Glutamatergic neuron (in vitro differentiated cells): ENCODE data around the gene CCDC191. TPM values are rescaled to one million over a fixed set of nuclear protein-coding genes. Genes with fewer than 3 reads are reported as not detected.

Experiments used
- DNase-seq: peaks from one replicate; pipeline ENCODE4 v3.0.0; 2022
- H3K27ac Mint-ChIP-seq: one replicate; pipeline ENCODE4 v1.8.0; 2020; ENCODE audit warnings: mild to moderate bottlenecking, mixed read lengths, inconsistent platforms; ENCODE audit not compliant: unreplicated experiment
- H3K27me3 Mint-ChIP-seq: one replicate; pipeline ENCODE4 v1.8.0; 2020; ENCODE audit warnings: mild to moderate bottlenecking, moderate library complexity, mixed read lengths, inconsistent platforms; ENCODE audit not compliant: unreplicated experiment
- H3K36me3 Mint-ChIP-seq: one replicate; pipeline ENCODE4 v1.8.0; 2020; ENCODE audit warnings: mild to moderate bottlenecking, mixed read lengths, inconsistent platforms; ENCODE audit not compliant: unreplicated experiment
- H3K4me1 Mint-ChIP-seq: one replicate; pipeline ENCODE4 v1.8.0; 2020; ENCODE audit warnings: mild to moderate bottlenecking, low read depth, mixed read lengths, inconsistent platforms; ENCODE audit not compliant: unreplicated experiment
- H3K4me3 Mint-ChIP-seq: one replicate; pipeline ENCODE4 v1.8.0; 2020; ENCODE audit warnings: mild to moderate bottlenecking, mixed read lengths, inconsistent platforms; ENCODE audit not compliant: unreplicated experiment
- H3K9me3 Mint-ChIP-seq: one replicate; pipeline ENCODE4 v1.8.0; 2020; ENCODE audit warnings: mild to moderate bottlenecking, moderate library complexity, mixed read lengths, inconsistent platforms; ENCODE audit not compliant: unreplicated experiment
- CTCF ChIP-seq: fragments of 200-600 bp; sonication (generic); IDR thresholded peaks from one replicate; pipeline ENCODE4 v1.5.0; 2021; ENCODE audit not compliant: partially characterized antibody, unreplicated experiment
- total RNA-seq: library from RNA; stranded (reverse); fragmentation: NEBNext Ultra II Directional; extraction: Animal tissue kit (Norgen Biotek cat#: 25700); gene quantifications from one replicate; pipeline ENCODE4 v1.2.1, GENCODE V29; 2021; ENCODE audit not compliant: unreplicated experiment

The CCDC191 gene
- total RNA-seq, 1 donor from 2014 or later, result 3.8 TPM

- H3K27me3 Mint-ChIP-seq, result no peaks in the 10 kb centered on the region
- no peak for DNase-seq
- no peak overlapping the region for H3K4me3 Mint-ChIP-seq
- H3K27ac Mint-ChIP-seq, result no peak overlapping the region
- H3K4me1 Mint-ChIP-seq, result no peaks in the 10 kb centered on the region
- no peaks in the 10 kb centered on the region for H3K9me3 Mint-ChIP-seq
- no peak for TF ChIP-seq CTCF
- no peaks in the 10 kb centered on the region for H3K36me3 Mint-ChIP-seq
Measured at GRCh38 chr3:114089675-114090074, 33.3 kb upstream of the CCDC191 start.

GRCh38 chr3:114086356-114086755, 30.0 kb upstream of the CCDC191 start:
- no peak overlapping the region for H3K27ac Mint-ChIP-seq
- H3K4me1 Mint-ChIP-seq, result no peaks in the 10 kb centered on the region
- no peak for DNase-seq
- no peak for TF ChIP-seq CTCF
- H3K36me3 Mint-ChIP-seq, result no peaks in the 10 kb centered on the region
- no peak overlapping the region for H3K4me3 Mint-ChIP-seq
- no peaks in the 10 kb centered on the region for H3K9me3 Mint-ChIP-seq
- no peaks in the 10 kb centered on the region for H3K27me3 Mint-ChIP-seq

- Mint-ChIP-seq H3K27me3 (no peaks in the 10 kb centered on the region), H3K36me3 (no peaks in the 10 kb centered on the region), H3K4me3 (no peak overlapping the region), H3K4me1 (no peaks in the 10 kb centered on the region), H3K9me3 (no peaks in the 10 kb centered on the region), H3K27ac (no peak overlapping the region)
- TF ChIP-seq CTCF, result no peak
- no peak for DNase-seq
Measured at GRCh38 chr3:114083112-114083511, 26.8 kb upstream of the CCDC191 start.

GRCh38 chr3:114081037-114081436, 24.7 kb upstream of the CCDC191 start:
- TF ChIP-seq CTCF, result no peak
- no peaks in the 10 kb centered on the region for H3K36me3 Mint-ChIP-seq
- no peaks in the 10 kb centered on the region for H3K9me3 Mint-ChIP-seq
- no peaks in the 10 kb centered on the region for H3K27me3 Mint-ChIP-seq
- no peak for DNase-seq
- H3K4me3 Mint-ChIP-seq, result no peak overlapping the region
- no peaks in the 10 kb centered on the region for H3K4me1 Mint-ChIP-seq
- H3K27ac Mint-ChIP-seq, result no peak overlapping the region

GRCh38 chr3:114080201-114080600, 23.9 kb upstream of the CCDC191 start:
- Mint-ChIP-seq H3K36me3 (no peaks in the 10 kb centered on the region), H3K27me3 (no peaks in the 10 kb centered on the region), H3K4me3 (no peak overlapping the region), H3K27ac (no peak overlapping the region), H3K4me1 (no peaks in the 10 kb centered on the region), H3K9me3 (no peaks in the 10 kb centered on the region)
- DNase-seq, result no peak
- no peak for TF ChIP-seq CTCF
